NCI-H82 treated with DMSO at 0.1 percent for 48 hours (cell line): Measurements from ENCODE around the gene ADAD1.
"Not testable (repeated sequence)": the region's sequence is repeated elsewhere in the genome, so short reads cannot be mapped to it uniquely, and the experiment has no call there.

ENCODE experiments used
- DNase-seq: peaks from one replicate; lab custom pipeline; 2025; ENCODE audit not compliant: unreplicated experiment; lab: John Stamatoyannopoulos, UW

Gene ADAD1

GRCh38 chr4:122378711-122379110 is at the start of gene ADAD1:
Gene ADAD1, plus strand, starts transcription at chr4:122379011. Its CDS starts 1,059 bp downstream, at chr4:122380070.
- no peak for DNase-seq

GRCh38 chr4:122329876-122330565 is 48.8 kb upstream of the ADAD1 start:
- DNase-seq = no peak

GRCh38 chr4:122331195-122331594 is 47.6 kb upstream of the ADAD1 start:
- no peak for DNase-seq

- no peak for DNase-seq
Measured at GRCh38 chr4:122334828-122335227, 44.0 kb upstream of the ADAD1 start.

GRCh38 chr4:122341886-122342285 is 36.9 kb upstream of the ADAD1 start:
- no peak for DNase-seq

- no peak for DNase-seq
Measured at GRCh38 chr4:122346036-122346435, 32.8 kb upstream of the ADAD1 start.

- DNase-seq = no peak
Measured at GRCh38 chr4:122346503-122346902, 32.3 kb upstream of the ADAD1 start.

GRCh38 chr4:122356317-122356808 is 22.4 kb upstream of the ADAD1 start:
- DNase-seq = no peak

GRCh38 chr4:122360754-122361153 is 18.1 kb upstream of the ADAD1 start:
- DNase-seq = no peak

- no peak for DNase-seq
Measured at GRCh38 chr4:122364700-122365404, 14.0 kb upstream of the ADAD1 start.

- DNase-seq = not testable (repeated sequence)
Measured at GRCh38 chr4:122368786-122369185, 10.0 kb upstream of the ADAD1 start.

GRCh38 chr4:122377352-122377751 is 1.5 kb upstream of the ADAD1 start:
- no peak for DNase-seq

- no peak for DNase-seq
Measured at GRCh38 chr4:122379239-122379638, 428 bp downstream of the ADAD1 start.

GRCh38 chr4:122383341-122383740 is 4.5 kb downstream of the ADAD1 start:
- DNase-seq = no peak

GRCh38 chr4:122384245-122384644 is 5.4 kb downstream of the ADAD1 start:
- no peak for DNase-seq

- no peak for DNase-seq
Measured at GRCh38 chr4:122393276-122393675, 14.5 kb downstream of the ADAD1 start.

GRCh38 chr4:122403861-122404260 is 25.1 kb downstream of the ADAD1 start:
- DNase-seq = no peak

GRCh38 chr4:122412547-122412946 is 33.7 kb downstream of the ADAD1 start:
- DNase-seq = no peak

GRCh38 chr4:122423246-122423645 is 44.4 kb downstream of the ADAD1 start:
- DNase-seq = no peak

- no peak for DNase-seq
Measured at GRCh38 chr4:122431351-122431750, 52.5 kb downstream of the ADAD1 start.

GRCh38 chr4:122434285-122434684 is 55.5 kb downstream of the ADAD1 start:
- DNase-seq = no peak

- no peak for DNase-seq
Measured at GRCh38 chr4:122450847-122451246, 72.0 kb downstream of the ADAD1 start.
